Measurements from ENCODE around the gene ANKRD13A.

Gene ANKRD13A

DNA sequence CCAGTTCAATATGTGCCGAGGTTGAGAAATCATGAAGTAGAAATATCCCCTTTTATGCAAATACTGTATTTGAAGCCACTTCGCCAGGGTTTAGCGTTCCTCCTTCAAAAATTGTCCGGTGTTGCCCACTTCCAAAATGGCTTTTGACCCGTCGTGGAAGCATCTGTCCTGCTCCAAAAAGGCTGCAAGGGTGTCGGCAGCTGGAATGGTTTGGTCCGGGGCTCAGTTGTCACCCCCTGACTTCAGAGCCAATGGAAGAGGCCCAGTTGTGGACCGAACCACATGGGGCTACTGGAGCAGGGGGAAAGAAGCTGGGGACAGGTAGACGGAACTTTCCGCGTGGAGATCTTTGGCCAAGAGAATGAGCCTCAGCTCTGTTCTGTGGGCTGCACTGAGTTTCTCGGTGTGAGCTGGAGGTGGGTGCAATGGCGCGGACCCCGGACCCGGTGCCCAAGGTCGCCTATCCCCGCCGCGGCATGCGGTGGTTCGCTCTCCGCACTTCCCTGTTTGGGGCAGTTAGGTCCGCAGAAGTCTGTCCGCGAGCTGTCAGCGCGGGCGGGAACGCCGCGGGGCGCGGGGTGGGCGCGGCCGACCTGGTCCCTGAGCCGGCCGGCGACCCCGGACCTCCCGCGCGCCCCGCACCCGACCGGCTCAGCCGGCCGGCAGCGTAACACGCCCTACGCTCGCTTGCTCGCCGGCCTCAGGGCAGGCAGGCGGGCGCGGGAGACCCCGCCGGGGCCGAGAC, at the start of gene ANKRD13A:
Gene ANKRD13A (plus strand): TSS at position 527 of the 745 bp plus-strand sequence. CDS start 259 bp downstream, outside the sequence.
- peak; percentile 93 for DNase-seq (ENCODE audit: low spot score)

DNA sequence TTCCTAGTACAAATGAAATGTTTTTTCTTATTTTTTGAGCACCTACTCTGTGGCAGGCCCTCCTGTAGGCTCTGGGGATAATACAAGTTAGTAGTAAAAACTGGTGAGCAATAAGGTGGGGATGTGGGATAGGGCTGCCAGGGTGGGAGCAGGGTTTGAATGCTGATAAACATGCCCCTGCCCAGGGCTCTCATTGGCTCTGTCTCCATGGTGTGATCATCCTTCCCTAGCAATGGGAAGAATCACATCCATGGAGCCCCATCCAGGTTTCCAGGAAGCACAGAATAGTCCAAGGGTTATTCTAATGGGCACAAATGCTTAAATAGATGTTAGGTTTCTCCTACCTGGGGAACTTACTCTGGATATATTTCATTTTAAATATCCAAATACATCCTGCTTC, 48.6 kb upstream of the ANKRD13A start:
- DNase-seq (ENCODE audit: low spot score) = no peak

DNA sequence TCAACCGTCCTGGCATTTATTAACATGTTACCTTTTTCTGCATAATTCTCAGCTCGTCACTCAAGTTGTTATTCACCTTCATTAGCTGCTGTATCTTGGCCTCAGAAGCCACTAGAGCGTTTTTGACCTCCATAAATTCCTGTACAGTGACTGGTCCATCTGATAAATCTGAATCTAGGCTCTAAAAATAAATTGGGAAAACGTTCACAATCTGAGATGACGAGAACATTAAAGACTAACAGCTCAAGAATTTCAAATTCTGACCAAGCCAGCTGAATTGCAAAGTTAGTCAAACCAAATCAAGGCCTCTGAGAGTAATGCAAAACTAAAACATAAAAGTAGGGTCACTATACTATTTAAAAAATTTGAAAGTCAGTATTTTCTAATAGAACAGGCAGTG, 48.1 kb upstream of the ANKRD13A start:
- peak; percentile 76 for DNase-seq (ENCODE audit: low spot score)

DNA sequence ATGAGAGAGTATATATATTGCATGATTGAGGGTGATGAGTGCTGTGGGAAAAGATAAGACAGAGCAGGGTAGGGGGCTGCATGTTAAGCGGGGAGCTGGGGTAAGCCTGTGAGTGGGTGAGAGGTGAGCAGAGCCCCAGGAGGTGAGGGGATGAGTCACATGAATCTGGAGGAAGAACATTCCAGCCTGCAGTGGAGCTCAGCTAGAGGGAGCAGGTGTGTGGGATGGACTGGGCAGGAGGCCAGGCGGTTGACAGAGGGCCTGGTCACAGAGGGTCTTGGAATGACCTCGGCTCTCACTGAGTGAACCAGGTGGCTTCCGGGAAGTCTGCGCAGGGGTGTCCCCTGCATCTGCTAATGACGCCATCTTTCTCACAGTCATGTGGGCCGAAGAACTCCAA, 47.5 kb upstream of the ANKRD13A start:
- peak; percentile 38 for DNase-seq (ENCODE audit: low spot score)

DNA sequence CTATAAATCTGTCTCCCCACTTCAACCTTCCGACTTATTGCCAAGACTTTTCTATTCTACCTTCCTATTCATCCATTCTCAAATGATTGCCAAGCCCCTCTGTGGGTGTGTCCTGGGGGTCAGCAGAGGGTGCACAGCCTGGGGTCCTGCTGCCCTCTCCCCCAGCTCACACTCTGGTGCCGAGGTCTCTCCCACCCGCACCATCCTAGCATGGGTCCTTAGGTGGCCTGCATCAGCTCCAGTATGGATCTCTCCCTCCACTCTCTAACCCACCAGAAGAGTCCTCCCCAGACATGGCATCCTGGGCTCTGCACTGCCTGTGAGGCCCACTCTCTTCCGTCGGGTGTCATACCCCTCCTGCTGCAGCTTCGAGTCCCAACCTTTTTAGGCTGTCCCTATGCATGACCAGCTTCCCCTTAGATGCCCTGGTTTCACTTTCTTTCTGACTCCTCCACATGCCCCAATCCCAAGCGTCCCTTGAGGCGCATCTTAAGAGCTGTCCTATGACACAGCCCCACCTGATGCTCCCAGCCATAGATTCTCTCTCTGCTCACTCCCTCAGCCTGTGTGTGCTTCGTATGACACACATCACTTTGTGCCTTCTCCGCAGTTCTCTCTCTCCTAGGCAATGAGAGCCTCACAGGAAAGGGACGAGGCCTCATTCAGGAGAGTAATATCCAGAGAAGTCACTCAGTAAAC, 46.9 kb upstream of the ANKRD13A start:
- DNase-seq (ENCODE audit: low spot score) = no peak

DNA sequence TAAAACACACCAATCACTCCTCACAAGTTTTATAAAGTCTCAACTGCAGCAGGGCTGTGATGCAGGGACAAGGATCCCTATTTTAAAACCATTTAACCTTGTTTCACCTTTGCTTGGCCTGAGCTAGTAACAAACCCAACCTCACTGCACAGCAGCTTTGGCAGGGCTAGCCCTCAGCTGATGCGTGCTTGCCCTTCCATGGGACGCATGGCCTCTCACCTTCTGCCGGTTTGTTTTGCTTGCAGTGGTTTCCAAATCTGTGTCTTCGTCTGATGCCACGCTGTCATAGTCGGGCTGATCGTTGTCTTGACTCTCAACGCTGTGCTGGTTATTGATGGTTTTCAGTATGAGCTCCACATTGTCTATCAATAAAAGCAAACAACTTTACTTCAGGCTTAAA, 46.4 kb upstream of the ANKRD13A start:
- DNase-seq (ENCODE audit: low spot score) = no peak

DNA sequence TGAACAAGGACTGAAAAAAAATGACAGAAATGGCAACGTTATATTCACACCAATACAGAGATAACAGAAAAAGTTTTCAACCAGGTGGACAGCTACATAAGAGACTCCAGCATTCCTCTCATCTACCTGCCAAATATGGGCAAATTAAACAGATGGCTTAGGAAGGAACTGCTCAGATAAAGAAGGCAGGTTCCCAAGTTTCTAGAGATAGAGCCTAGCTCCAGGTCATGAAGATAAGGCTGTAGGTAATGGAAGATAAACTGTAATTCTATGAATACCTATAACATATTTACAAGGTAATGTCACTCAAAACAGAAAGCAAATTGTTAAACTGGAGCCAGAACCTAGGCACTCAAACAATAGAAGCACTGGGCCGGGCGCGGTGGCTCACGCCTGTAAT, 45.6 kb upstream of the ANKRD13A start:
- no peak for DNase-seq (ENCODE audit: low spot score)

DNA sequence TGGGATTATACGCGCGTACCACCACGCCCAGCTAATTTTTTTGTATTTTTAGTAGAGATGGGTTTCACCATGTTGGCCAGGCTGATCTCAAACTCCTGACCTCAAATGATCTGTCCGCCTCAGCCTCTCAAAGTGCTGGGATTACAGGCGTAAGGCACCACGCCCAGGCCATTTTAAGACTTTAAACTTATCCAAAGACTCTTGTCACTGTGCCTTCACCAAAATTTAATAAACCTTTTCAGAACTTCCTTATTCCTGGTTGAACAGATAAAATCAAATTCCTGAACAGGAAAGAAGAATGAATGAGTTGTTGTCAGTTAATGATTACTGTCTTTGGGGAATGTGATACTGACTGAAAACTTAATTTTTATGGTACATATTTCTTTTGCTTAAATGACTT, 40.9 kb upstream of the ANKRD13A start:
- DNase-seq (ENCODE audit: low spot score) = no peak

DNA sequence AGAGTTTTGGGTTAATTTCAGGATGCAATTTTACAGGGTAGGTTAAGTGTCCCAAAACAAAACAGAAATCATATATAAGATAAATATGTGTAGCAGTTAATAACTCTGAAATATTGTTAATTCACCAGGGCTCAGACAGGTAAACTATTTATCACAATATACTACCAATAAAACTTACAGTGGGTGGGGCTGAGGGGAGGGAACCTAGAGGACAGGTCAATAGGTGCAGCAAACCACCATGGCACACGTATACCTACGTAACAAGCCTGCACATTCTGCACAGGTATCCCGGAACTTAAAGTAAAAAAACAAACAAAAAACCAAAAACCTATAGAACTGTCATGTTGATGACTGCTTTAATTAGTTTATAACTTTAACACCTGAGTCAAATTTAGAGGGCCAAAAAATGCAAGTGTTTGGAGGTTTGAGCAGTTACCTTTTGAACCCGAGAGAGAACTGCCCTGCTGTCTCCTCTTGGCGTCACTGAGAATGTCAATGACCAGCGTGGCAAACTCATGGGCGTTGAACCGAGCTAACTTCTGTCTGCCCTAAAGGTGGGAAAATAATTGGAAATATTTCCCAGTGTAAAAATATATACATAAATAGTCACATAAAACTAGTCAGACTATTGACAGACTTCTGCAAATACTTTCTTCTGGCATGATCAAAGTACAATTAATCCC, 39.7 kb upstream of the ANKRD13A start:
- DNase-seq (ENCODE audit: low spot score) = no peak

DNA sequence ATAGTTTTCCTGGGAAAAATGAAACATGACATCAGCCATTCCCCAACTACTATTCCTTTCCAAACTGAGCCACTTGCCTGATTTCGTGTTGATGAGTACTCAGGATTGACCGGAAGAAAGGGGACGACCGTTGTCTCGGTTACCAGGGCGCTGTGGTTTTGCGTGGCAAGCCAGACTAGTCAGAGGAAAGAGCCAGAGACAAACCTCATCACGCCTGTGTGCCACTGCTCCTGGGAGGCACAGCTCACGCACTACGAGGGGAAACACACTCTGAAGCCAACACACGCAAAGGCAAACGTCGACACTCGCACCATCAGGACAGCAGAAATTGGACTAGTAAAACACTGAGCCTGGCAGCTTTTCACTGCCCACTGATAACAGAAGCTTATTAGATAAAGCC, 38.0 kb upstream of the ANKRD13A start:
- DNase-seq (ENCODE audit: low spot score) = no peak

DNA sequence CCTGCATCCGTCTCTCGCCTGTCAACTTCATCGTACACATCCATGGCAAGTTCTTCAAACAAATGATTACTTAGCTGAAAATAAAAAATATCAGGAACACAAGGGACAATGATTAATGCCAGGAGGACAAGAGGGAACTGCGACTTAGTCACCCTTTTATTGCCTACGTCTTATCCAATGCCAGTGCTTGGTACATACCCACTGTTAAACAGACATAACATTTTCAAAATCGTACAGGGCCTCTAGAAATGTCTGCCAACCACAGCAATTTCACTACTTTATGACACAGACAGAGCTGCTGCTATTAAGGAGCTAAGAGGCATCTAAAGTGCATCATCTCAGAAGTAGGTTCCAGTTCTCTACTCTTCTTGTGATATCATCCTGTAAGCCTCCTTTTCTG, 37.6 kb upstream of the ANKRD13A start:
- no peak for DNase-seq (ENCODE audit: low spot score)

DNA sequence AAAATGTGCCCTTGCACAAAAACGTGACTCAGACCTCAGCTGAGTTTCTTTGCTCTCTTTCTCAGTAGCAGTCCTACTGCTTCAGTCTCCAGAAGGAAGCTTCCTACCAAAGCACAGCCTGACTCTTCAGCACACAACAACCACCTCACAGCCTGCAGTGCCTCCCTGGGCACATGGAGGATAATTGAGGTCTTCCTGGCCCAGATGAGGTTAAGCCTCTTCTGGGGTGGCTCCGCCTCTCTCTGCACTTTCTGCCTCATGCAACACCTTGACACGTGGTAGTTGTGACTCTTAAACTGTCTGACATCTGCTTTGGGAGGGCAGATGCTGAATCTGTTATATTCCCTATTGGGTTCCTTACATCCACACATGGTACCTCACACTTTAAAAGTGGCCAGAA, 36.8 kb upstream of the ANKRD13A start:
- DNase-seq (ENCODE audit: low spot score) = no peak

DNA sequence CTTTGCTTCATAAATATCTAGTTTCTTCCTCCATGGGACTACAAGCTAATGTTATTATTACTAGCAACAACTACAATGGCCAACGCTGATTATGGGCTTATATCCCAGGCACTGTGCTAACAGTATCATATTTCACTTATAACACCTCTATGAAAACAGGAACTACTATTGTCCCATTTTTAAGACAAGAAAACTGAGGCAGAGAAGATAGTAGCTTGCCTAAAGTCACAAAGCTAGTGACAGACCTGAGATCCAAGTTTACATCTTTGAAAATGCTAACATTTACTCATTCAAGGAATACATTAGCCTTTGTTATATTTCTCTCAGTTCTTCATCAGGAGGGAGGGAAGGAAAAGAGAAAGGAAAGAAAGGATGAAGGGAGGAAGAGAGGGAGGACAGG, 35.9 kb upstream of the ANKRD13A start:
- DNase-seq (ENCODE audit: low spot score) = no peak

DNA sequence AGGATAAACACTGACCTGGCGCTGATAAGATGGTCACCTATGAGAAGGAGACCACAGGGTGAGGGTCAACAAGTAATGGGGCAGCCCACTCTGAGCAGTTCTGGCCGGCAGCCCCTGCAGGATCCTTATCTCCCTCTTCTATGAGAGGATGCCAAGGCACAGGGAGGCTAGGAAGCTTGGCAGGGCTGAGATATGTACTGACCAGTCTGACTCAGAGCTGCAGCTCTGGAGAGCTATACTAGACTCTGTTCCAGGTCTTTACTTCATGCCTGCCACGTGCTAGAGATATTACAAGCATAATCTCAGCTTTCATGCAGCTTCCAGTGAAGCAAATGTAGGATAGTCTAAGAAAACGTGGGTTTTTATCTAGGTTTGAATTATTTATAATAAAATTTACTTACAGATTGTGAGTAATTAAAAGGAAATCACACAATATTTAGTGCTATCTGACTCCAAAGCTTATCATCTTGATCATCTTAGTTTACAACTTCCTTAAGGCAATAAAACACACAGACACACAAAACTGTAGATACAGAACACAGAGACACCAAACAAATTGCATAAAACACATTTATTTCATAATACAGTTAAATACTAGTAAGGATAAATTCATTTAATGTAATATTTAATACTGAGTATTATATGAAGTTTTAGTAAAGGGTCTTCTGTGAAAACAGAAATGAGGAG, 35.3 kb upstream of the ANKRD13A start:
- DNase-seq (ENCODE audit: low spot score) = peak; percentile 66

DNA sequence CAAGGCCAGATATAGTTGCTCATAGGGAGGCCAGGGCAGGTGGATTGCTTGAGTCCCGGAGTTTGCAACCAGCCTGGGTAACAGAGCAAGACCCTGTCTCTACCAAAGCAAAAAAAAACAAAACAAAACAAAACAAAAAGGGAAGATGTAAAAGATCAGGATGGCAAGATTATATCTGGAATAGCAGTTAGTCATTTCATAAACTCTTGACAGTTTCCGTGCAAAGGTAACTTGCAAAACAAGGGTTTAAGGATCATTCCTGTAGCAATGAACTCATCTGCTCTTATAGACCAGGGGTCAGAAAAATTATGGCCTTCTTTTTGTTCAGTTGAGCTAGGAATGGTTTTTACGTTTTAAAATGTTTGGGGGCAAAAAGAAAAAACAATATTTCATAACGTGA, 32.7 kb upstream of the ANKRD13A start:
- DNase-seq (ENCODE audit: low spot score) = no peak

DNA sequence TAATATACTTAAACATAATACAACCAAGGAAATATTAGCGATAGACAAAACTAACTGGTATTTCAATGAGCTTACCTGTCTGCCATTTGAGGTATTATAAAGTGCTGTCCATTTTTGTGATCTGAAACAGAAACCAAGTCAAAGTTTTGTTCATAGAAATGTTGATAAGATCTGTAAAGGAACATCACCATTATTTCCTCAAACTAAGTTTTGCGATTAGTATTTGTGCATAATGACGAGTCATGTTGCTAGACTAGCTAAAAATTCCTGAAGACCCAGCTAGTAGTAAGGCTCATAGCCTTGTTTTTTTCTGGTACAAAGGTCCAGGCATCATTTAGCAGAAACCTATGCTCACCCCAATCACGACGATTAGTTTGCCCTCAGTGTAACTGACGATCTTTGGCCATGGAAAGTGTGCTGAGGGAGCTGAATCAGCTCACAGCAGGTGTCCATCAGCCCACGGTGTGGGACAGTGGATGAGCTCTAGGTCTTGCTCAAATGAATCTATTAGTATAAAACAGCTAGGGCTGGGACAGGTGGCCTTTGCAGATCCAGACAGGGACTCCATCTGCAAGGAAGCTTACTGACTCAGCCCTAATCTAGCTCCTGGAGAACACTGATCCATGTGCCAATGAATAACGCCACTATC, 31.7 kb upstream of the ANKRD13A start:
- no peak for DNase-seq (ENCODE audit: low spot score)

DNA sequence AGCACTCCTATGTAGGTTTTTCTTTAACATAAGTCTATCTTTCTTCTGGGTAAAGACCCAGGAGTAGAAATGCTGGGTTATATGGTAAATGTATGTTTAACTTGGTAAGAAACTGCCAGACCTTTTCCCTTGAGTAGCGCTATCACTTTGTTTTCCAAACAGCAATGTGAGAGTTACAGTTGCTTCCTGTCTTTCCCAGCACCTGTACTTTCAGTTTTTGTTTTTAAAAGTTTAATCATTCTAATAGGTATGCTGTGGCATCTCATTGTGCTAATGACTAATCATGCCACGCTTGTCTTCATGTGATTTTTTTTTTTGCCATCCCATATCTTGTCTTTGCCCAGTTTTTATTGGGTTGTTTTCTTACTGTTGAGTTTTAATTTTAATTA, 31.2 kb upstream of the ANKRD13A start:
- DNase-seq (ENCODE audit: low spot score) = no peak

DNA sequence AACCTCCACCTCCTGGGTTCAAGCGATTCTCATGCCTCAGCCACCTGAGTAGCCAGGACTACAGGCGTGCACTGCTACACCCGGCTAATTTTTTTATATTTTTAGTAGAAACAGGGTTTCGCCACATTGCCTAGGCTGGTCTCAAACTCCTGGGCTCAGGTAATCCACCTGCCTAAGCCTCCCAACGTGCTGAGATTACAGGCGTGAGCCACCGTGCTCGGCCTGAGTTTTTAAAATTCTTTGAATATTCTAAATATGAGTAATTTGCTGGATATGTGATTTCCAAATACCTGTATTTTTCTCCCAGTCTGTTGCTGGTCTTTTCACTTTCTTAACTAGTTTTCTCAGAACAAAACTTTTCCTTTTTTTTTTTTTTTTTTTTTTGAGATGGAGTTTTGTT, 30.4 kb upstream of the ANKRD13A start:
- no peak for DNase-seq (ENCODE audit: low spot score)

DNA sequence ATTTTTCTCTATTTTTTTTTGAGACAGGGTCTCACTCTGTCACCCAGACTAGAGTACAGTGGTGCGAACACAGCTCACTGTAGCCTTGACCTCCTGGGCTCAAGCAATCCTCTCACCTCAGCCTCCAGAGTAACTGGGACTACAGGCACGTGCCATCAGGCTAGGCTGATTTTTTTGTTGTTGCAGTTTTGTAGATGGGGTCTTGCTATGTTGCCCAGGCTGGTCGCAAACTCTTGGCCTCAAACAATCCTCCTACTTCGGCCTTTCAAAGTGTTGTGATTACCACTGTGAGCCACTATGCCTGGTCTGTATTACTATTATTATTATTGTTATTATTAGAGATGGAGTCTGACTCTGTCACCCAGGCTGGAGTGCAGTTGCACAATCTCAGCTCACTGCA, 26.4 kb upstream of the ANKRD13A start:
- DNase-seq (ENCODE audit: low spot score) = no peak

DNA sequence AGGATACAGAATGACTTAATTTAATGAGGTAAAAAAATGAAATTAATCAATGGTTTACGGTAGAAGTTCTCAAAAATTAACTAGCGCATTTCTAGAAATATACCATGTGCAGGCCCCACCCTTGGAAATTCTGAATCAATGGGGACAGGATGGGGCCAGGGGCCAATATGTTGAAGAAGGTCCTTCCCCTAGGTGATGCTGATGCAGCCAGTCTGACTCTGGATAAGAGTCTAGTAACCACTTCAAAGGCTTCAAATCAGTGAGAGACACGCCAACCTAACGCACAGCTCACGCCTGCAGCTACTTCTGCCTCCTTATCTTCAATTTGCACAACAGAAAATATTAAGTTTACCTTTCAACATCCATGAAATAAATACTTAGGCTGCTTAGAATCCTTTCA, 17.9 kb upstream of the ANKRD13A start:
- DNase-seq (ENCODE audit: low spot score) = no peak

DNA sequence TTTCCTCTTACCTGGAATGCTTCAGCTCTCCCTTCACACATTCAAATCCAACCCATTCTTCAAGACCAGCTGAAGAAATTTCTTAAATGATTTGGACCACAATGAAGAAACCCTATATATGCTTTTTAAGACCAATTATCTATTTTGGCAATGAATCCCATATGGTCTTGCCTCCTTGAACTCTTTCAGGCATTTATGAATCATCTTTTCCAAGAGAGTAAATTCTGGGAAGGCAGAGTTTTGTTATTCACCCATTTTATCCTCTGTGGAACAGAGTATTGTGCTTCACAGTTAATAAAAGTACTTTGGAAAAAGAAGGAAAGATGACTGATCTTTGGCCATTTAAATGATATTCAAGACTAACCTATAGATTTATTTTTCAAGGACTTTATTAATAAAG, 17.0 kb upstream of the ANKRD13A start:
- DNase-seq (ENCODE audit: low spot score) = peak; percentile 54

All from AG20443 (cell line).